Gastroesophageal sphincter (tissue), 4 donors: ENCODE data around the gene GNG3. TPM values are rescaled to one million over a fixed set of nuclear protein-coding genes. Genes with fewer than 3 reads are reported as not detected.
"Not testable (repeated sequence)": the region's sequence is repeated elsewhere in the genome, so short reads cannot be mapped to it uniquely, and the experiment has no call there.

Source experiments
- ATAC-seq: fragments of 150-250 bp; one replicate; pipeline ENCODE4 v1.9.1; 2016; ENCODE audit warnings: mild to moderate bottlenecking, moderate library complexity
- H3K27ac ChIP-seq, 4 donors: fragments of 200-600 bp; sonication (generic) in 3 of 4; 1 replicate in 3 of 4; 2 replicates in 1 of 4; pipeline ENCODE4 v1.5.1; 2016 to 2019
- H3K27me3 ChIP-seq: fragments of 200-600 bp; sonication (generic); one replicate; pipeline ENCODE4 v1.5.1; 2019
- H3K36me3 ChIP-seq, 2 donors: fragments of 200-600 bp; sonication (generic); one replicate each; pipeline ENCODE4 v1.5.1; 2019; ENCODE audit warnings: control low read depth in 1 of 2
- H3K4me1 ChIP-seq, 3 donors: fragments of 200-600 bp; sonication (generic); 1 replicate in 2 of 3; 2 replicates in 1 of 3; pipeline ENCODE4 v1.5.1; 2016 to 2019; ENCODE audit warnings: control low read depth in 2 of 3
- H3K4me3 ChIP-seq, 2 donors: fragments of 200-600 bp; sonication (generic); one replicate each; pipeline ENCODE4 v1.5.1; 2019; ENCODE audit warnings: mild to moderate bottlenecking in 1 of 2, moderate library complexity in 1 of 2
- H3K9me3 ChIP-seq, 3 donors: fragments of 200-600 bp; sonication (generic); one replicate each; pipeline ENCODE4 v1.5.1; 2017 to 2019; ENCODE audit warnings: control low read depth in 2 of 3
- EP300 ChIP-seq: sonication (generic); formaldehyde crosslinking; IDR thresholded peaks from one replicate; pipeline ENCODE4 v1.6.1; 2017; ENCODE audit warnings: antibody characterized with exemption, mild to moderate bottlenecking
- POLR2A ChIP-seq, 2 donors: fragments of 450-650 bp; IDR thresholded peaks; one replicate each; pipeline ENCODE4 v1.6.1; 2017; ENCODE audit warnings: antibody characterized with exemption in 2 of 2, mild to moderate bottlenecking in 2 of 2, moderate library complexity in 1 of 2
- POLR2AphosphoS5 ChIP-seq: sonication (generic); formaldehyde crosslinking; IDR thresholded peaks from one replicate; pipeline ENCODE4 v1.6.1; 2017; ENCODE audit warnings: antibody characterized with exemption
- WGBS, 2 donors: methylation state at CpG; one replicate each; pipeline ENCODE4 v1.1.5; 2018; ENCODE audit warnings: low coverage in 1 of 2; 5-methylcytosine and 5-hydroxymethylcytosine counted together
- total RNA-seq, 4 donors: library from RNA; depleted of rRNA; stranded (reverse); fragments of >200 nt; gene quantifications; one replicate each; pipeline ENCODE4 v1.1.0, GENCODE V29; 2016
- TF ChIP-seq, protein P1 (sequence below), 4 experiments: fragments of 200-600 bp in 2 of 4; fragments of 450-650 bp in 2 of 4; sonication (generic) in 1 of 4; IDR thresholded peaks; one replicate each; pipeline ENCODE4 v1.5.1; 2017 to 2019; ENCODE audit warnings: antibody characterized with exemption in 4 of 4, mild to moderate bottlenecking in 2 of 4, moderate library complexity in 2 of 4

The GNG3 gene
- total RNA-seq, 4 donors from 2014 or later = not detected

GRCh38 chr11:62682518-62682917, 25.0 kb upstream of the GNG3 start:
- Histone ChIP-seq H3K4me3 (no peak overlapping the region), H3K27me3 (peaks cover 8% of the 10 kb centered on the region), H3K36me3 (peaks cover 0 to 7% of the 10 kb centered on the region in 2 donors), H3K4me1 (peaks cover 0 to 36% (median 15%) of the 10 kb centered on the region in 3 donors), H3K27ac (no peak overlapping the region), H3K9me3 (no peaks in the 10 kb centered on the region)
- WGBS, 2 donors = 91 to 100% methylated on average over 1 to 6 of the region's 7 CpGs
- no peak for ATAC-seq
- TF ChIP-seq POLR2A (IDR thresholded peaks at IDR 0.05) (no peak), POLR2AphosphoS5 (no peak), EP300 (no peak)
- TF ChIP-seq, protein P1, sequence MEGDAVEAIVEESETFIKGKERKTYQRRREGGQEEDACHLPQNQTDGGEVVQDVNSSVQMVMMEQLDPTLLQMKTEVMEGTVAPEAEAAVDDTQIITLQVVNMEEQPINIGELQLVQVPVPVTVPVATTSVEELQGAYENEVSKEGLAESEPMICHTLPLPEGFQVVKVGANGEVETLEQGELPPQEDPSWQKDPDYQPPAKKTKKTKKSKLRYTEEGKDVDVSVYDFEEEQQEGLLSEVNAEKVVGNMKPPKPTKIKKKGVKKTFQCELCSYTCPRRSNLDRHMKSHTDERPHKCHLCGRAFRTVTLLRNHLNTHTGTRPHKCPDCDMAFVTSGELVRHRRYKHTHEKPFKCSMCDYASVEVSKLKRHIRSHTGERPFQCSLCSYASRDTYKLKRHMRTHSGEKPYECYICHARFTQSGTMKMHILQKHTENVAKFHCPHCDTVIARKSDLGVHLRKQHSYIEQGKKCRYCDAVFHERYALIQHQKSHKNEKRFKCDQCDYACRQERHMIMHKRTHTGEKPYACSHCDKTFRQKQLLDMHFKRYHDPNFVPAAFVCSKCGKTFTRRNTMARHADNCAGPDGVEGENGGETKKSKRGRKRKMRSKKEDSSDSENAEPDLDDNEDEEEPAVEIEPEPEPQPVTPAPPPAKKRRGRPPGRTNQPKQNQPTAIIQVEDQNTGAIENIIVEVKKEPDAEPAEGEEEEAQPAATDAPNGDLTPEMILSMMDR (IDR thresholded peaks at IDR 0.05) = no peak

GRCh38 chr11:62687508-62688396, 19.7 kb upstream of the GNG3 start:
- Histone ChIP-seq H3K4me3 (peak overlapping the region; percentile 2 to 47), H3K36me3 (peaks cover 0 to 31% of the 10 kb centered on the region in 2 donors), H3K9me3 (no peaks in the 10 kb centered on the region), H3K4me1 (peaks cover 0 to 31% (median 9%) of the 10 kb centered on the region in 3 donors), H3K27ac (peak overlapping the region in 3 of 4 donors; percentile 61 to 77 (median 71)), H3K27me3 (peaks cover 18% of the 10 kb centered on the region)
- ATAC-seq = no peak
- TF ChIP-seq POLR2AphosphoS5 = no peak
- no peak for TF ChIP-seq POLR2A (IDR thresholded peaks at IDR 0.05)
- TF ChIP-seq EP300 = no peak
- TF ChIP-seq, protein P1 (IDR thresholded peaks at IDR 0.05) = no peak
- 12 to 64% methylated on average over 3 to 12 of the region's 74 CpGs for WGBS, 2 donors

- 17 to 33% methylated on average over 1 of the region's 1 CpG for WGBS, 2 donors
- no peaks in the 10 kb centered on the region for H3K9me3 ChIP-seq
- peaks cover 18% of the 10 kb centered on the region for H3K27me3 ChIP-seq
- H3K4me3 ChIP-seq = peak overlapping the region; percentile 22 to 47
- peaks cover 0 to 31% (median 9%) of the 10 kb centered on the region in 3 donors for H3K4me1 ChIP-seq
- peaks cover 0 to 38% of the 10 kb centered on the region in 2 donors for H3K36me3 ChIP-seq
- peak overlapping the region in 3 of 4 donors; percentile 61 to 77 (median 71) for H3K27ac ChIP-seq
- TF ChIP-seq EP300 = no peak
- TF ChIP-seq POLR2AphosphoS5 = no peak
- TF ChIP-seq, protein P1 (IDR thresholded peaks at IDR 0.05) = no peak
- TF ChIP-seq POLR2A (IDR thresholded peaks at IDR 0.05) = no peak
- no peak for ATAC-seq
Measured at GRCh38 chr11:62688491-62688890, 19.0 kb upstream of the GNG3 start.

DNA sequence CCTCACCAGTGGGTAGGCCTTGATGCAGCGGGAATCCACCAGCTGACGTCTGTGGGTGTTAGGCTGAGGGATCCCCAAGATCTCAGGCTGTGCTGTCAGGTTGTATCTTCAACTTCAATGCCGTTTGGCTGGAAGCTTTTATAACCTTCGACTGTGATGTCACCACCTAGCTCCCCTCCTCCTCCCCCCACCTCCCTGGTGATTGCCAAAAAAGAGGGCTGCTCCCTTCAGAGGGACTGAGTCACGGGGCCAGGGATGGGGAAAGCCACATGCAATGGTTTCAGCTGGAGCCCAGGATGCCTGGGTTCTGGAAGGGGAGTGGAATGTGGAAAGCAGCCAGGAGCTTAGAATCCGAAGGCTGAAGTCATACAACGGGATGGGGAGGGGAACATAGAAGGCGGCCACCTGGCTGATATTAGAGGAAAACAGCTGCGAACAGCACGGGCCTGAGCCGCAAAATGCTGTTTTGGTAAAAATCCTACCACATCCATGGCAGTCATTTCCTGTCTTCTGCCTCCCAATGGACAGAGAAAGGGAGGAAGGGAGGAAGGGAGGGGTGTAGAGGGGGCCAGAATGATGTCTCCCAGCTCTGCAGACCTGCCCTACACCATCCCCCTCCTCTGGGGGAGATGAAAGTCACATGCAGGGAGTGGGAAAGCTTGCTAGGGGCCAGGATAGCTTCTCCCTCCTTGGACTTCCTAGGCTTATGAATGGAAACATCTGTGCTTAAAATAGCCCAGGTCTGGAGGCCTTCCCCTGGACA, 17.9 kb upstream of the GNG3 start, which contains the start of gene LRRN4CL:
TSS of gene LRRN4CL (minus strand) at position 110 of the 763 bp plus-strand sequence. CDS start 1,022 bp downstream, outside the sequence.
- H3K4me1 ChIP-seq = peaks cover 0 to 36% (median 9%) of the 10 kb centered on the region in 3 donors
- H3K9me3 ChIP-seq = no peaks in the 10 kb centered on the region
- ATAC-seq = peak; percentile 95
- TF ChIP-seq, protein P1 (IDR thresholded peaks at IDR 0.05) = no peak
- TF ChIP-seq EP300 = no peak
- TF ChIP-seq POLR2A (IDR thresholded peaks at IDR 0.05) = peak in 1 of 2 donors; percentile 38
- peak; percentile 77 for TF ChIP-seq POLR2AphosphoS5
- WGBS, 2 donors = 27 to 46% methylated on average over 6 to 9 of the region's 11 CpGs
- peak within 1 kb of the TSS; percentile 8 to 88 (median 74) for H3K27ac ChIP-seq
- peak within 1 kb of the TSS; percentile 22 to 47 for H3K4me3 ChIP-seq
- peaks cover 0 to 41% of the 10 kb centered on the region in 2 donors for H3K36me3 ChIP-seq
- peaks cover 18% of the 10 kb centered on the region for H3K27me3 ChIP-seq

DNA sequence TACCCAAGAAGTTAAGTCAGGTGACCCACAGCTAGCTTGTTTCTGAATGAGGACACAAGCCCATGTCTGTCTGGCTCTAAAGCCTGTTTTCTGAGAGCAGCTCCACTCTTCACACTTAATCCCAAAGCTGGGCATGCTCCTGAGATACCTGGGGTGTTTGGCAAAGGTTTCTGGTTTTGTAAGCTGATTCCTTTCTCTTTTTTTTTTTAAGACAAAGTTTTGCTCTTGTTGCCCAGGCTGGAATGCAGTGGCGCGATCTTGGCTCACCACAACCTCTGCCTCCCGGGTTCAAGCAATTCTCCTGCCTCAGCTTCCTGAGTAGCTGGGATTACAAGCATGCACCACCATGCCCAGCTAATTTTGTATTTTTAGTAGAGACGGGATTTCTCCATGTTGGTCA, 13.9 kb upstream of the GNG3 start:
- peaks cover 0 to 51% of the 10 kb centered on the region in 2 donors for H3K36me3 ChIP-seq
- H3K4me1 ChIP-seq = peaks cover 0 to 29% (median 8%) of the 10 kb centered on the region in 3 donors
- H3K9me3 ChIP-seq, H3K27me3 ChIP-seq, H3K4me3 ChIP-seq, ATAC-seq, H3K27ac ChIP-seq: not testable (repeated sequence)
- WGBS, 2 donors = 71 to 76% methylated on average over 1 to 4 of the region's 4 CpGs
